Adipose tissue (tissue), 3 donors: ENCODE data around the gene AEBP1. TPM values are rescaled to one million over a fixed set of nuclear protein-coding genes. Genes with fewer than 3 reads are reported as not detected.
"Not testable (repeated sequence)": the region's sequence is repeated elsewhere in the genome, so short reads cannot be mapped to it uniquely, and the experiment has no call there.

Experiments used
- H3K27ac ChIP-seq: one replicate; pipeline ENCODE4 v1.5.1; 2013; ENCODE audit warnings: low read depth, low read length
- WGBS, 3 donors: extraction: QIAGEN DNeasy Blood & Tissue Kit; methylation state at CpG; one replicate each; pipeline ENCODE4 v1.1.7; 2013; 5-methylcytosine and 5-hydroxymethylcytosine counted together
- polyA plus RNA-seq, 3 donors: library from polyadenylated mRNA; stranded (reverse); fragments of 200-250 nt; gene quantifications; one replicate each; pipeline ENCODE4 v1.2.3, GENCODE V29; 2013
- donor health status: healthy with polysubstance abuse.
- donor health status: Bipolar disorder and iron deficiency.
- donor health status: healthy.

The AEBP1 gene
- polyA plus RNA-seq, 3 donors = 10.2 to 71.6 (median 65.6) TPM

DNA sequence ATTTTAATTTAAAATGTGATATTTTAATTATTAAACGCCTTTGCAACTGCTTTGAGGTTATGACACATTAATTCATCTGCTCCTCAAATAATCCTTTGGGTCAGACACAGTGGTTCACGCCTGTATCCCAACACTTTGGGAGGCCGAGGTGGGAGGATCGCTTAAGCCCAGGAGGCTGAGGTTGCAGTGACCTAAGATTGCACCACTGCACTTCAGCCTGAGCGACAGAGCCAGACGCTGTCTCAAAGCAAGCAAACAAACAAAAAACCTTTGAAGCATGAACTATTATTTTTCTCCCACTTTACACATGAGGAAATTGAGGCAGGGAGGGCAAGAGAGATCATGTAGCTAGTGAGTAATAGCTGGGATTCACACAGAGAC, 20.7 kb downstream of the AEBP1 start:
- 93 to 95% (median 95%) methylated on average over 6 of the region's 6 CpGs for WGBS, 3 donors
- H3K27ac ChIP-seq = no peak overlapping the region

- WGBS, 3 donors = 91 to 93% (median 92%) methylated on average over 4 of the region's 4 CpGs
- H3K27ac ChIP-seq = not testable (repeated sequence)
These were observed 22.4 kb downstream of the AEBP1 start for GRCh38 chr7:44126574-44126973.

DNA sequence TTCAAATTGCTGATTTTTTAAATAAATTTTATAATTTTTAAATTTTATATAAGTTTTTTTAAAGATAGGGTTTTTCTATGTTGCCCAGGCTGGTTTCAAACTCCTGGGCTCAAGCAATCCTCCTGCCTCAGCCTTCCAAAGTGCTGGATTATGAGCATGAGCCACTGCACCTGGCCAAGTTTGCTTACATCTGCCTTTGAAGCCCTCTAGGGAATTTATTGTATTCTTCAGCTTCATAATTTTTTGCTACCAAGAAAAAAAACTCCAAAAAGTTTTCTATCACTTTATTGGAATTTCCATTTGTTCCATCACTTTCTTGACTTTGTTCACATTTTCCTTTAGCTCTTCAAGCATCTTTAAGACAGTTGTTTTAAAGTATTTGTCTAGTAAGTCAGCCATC, 23.0 kb downstream of the AEBP1 start:
- no peak overlapping the region for H3K27ac ChIP-seq

GRCh38 chr7:44128721-44129582, 24.8 kb downstream of the AEBP1 start:
- 66 to 80% (median 78%) methylated on average over 6 of the region's 6 CpGs for WGBS, 3 donors
- H3K27ac ChIP-seq = no peak overlapping the region

DNA sequence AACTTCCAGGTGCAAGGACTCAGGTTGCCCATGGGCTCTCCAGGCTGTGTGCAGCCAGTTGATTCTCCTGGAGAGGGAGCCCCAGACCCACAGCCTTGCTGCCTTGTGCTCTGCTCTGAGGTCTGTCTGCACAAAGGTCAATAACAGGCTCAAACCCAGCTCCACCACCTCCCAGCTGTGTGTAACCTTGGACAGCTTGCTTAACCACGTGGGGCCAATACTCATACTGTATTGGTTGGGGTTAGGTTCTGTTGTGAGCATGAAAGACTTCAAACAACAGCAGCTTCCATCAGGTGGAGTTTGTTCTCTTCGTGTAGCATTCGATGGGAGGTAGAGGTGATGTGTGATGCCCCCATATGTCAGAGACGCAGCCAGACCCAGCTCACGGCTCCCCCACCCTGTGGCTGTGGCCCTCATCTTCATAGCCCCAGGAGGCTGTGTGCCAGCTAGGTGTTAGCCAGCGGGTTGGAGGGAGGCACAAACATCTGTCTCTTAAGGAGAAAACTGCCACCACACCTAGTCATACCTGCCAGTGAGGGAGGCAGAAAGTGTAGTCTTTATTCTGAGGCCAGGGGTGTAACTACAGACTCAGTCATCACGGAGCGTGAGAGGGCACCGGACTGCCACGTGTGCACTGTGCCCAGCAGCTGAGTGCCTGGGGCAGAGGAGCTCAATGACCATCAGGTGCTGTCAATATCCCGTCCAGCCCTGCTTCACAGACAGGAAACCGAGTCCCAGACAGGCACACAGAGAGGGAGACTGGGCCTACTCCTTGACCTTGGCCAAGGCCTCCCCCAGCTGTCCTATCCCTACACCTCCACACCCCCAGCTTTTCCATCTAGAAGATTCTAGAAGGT, 27.3 kb downstream of the AEBP1 start:
- 67 to 78% (median 76%) methylated on average over 11 to 12 of the region's 12 CpGs for WGBS, 3 donors

GRCh38 chr7:44132039-44132438, 27.9 kb downstream of the AEBP1 start:
- 63 to 84% (median 82%) methylated on average over 2 of the region's 2 CpGs for WGBS, 3 donors

More for the DNA sequence above, 27.3 kb downstream of the AEBP1 start:
- H3K27ac ChIP-seq = no peak overlapping the region

GRCh38 chr7:44133295-44133694, 29.1 kb downstream of the AEBP1 start:
- no peak overlapping the region for H3K27ac ChIP-seq
- 71 to 84% (median 83%) methylated on average over 3 of the region's 3 CpGs for WGBS, 3 donors

More at GRCh38 chr7:44132039-44132438, 27.9 kb downstream of the AEBP1 start:
- H3K27ac ChIP-seq = no peak overlapping the region

DNA sequence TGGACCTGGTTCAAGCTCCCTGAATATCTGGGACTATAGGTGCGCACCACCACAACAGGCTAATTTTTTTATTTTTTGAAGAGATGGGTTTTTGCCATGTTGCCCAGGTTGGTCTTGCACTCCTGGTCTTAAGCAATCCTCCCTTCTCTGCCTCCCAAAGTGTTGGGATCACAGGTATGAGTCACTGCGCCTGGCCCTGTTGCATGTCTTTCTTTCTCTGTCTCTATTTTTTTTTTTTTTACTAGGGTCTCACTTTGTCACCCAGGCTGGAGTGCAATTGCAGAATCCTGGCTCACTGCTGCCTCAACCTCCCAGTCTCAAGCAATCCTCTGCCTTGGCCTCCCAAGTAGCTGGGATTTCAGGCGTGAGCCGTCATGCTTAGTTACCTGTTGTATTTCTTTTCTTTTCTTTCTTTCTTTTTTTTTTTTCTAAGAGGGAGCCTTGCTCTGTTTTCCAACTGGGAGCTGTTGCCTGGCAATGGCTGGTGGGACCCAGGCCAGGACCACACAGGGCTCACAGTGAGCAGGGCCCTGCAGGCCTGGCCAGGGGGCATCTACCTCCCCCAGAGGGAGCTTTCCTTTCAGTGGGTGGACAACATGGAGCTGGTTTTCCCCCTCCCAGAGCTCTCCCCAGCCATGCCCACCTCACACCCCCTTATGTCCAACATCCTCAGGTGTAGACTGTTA, 30.9 kb downstream of the AEBP1 start:
- 86 to 94% (median 89%) methylated on average over 4 of the region's 4 CpGs for WGBS, 3 donors
- no peak overlapping the region for H3K27ac ChIP-seq

- no peak overlapping the region for H3K27ac ChIP-seq
- 78 to 88% (median 85%) methylated on average over 5 of the region's 5 CpGs for WGBS, 3 donors
These were observed 32.6 kb downstream of the AEBP1 start for GRCh38 chr7:44136731-44137130.

DNA sequence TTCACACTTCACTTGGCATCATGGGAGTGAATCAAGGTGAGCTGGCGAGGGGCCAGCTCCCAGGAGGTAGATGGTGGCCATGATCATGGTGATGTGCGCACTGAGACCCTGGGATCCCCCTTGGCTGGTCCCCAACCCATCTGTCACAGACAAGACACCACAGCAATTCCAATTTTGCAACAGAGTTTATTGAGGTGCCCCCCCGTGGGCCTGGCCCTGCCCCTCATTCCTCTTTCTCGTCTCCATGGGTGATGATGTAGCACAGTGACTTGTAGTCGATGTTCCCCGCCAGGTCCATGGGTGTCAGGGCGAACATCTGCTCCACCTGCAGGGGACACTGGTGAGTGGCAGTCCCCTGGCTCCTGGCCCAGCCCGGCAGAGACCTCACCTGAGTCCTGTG, 34.6 kb downstream of the AEBP1 start:
- WGBS, 3 donors = 77 to 86% (median 85%) methylated on average over 8 of the region's 8 CpGs
- no peak overlapping the region for H3K27ac ChIP-seq

- no peak overlapping the region for H3K27ac ChIP-seq
- 87 to 89% (median 88%) methylated on average over 14 of the region's 14 CpGs for WGBS, 3 donors
These were observed 35.3 kb downstream of the AEBP1 start for GRCh38 chr7:44139311-44140010.

GRCh38 chr7:44140341-44140740, 36.2 kb downstream of the AEBP1 start:
- WGBS, 3 donors = 76 to 90% (median 87%) methylated on average over 7 to 10 of the region's 10 CpGs
- H3K27ac ChIP-seq = no peak overlapping the region

DNA sequence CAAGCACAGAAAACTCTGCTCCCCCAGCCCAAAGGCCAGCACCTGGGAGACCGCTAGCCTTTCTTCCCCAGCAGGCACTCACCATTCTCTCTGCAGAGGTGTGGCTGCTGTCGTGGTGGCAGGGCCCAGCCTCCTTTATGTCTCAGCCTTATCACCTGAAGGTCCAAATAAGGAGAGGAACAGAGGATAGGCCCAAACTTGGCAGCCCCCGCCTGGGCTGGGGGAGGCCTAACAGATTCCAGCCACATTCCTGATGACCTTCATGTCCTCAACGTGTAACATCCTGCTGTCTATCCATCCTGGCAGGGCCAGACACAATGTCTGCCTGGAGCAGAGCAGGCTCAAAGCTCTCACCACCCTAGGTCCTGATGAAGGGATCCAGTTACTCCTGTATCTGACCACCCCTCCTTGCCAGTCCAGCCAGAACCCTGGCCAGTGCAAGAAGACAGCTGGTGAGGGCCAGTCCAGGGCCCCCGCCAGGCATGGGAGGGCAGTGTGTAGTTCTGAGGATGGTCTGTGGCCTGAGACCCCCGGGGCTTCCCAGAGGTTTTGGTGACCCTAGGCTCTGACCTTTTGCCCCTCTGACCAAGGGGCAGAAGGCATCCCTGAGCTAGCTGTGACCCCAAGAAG, 37.2 kb downstream of the AEBP1 start, which contains the start of gene MYL7:
TSS of gene MYL7 (minus strand) at position 112 of the 630 bp plus-strand sequence. CDS start at position 85, 27 bp downstream.
- 77 to 87% (median 87%) methylated on average over 6 of the region's 6 CpGs for WGBS, 3 donors
- no peak within 1 kb of the TSS for H3K27ac ChIP-seq

DNA sequence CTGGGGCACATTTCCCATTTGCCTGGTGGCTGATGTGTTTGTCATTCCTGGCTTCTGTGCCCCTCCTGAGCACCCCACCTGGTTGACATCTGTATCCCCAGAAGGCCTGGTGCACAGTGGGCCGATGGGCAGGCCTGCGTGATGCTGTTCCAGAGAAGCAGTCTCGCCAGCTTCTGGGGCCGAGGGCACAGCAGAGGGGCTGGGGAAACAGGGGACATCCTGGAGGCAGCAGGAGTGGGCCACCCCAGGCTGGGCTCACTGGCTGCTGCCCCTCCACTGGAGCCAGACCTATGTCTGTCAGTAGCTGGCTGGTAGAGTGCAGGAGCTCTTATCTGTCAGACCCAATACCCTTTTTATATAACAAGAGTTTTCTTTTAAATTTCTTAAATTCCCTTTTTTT, 37.9 kb downstream of the AEBP1 start:
- no peak overlapping the region for H3K27ac ChIP-seq
- 90 to 94% (median 93%) methylated on average over 4 of the region's 4 CpGs for WGBS, 3 donors

DNA sequence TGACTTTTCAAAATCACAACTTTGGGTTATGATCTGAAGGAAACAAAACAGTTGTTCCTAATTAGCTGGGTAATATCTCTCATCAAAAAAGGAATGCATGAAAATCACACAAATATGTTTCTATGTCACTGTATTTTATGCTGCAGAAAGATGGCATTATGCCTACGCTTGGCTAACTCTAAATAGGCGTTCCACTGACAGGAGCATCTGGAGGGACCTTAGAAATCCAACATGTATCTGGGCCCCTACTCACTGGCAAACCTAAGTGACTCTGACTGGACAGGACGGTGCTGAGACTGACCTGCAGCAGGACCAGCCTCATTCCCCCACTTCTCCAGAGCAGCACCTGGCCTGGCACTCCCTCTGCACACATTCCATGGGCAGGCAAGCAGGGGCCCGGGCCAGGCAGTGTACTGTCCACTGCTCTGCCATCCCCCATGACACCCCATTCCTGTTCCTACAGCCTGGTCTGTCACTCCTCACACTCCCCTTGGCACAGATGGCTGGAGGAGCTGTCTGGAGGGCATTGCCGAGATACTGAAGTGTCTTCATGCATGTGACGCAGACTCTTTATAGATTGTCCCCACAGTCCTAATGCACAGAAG, 39.6 kb downstream of the AEBP1 start:
- no peak overlapping the region for H3K27ac ChIP-seq

GRCh38 chr7:44144426-44144967, 40.4 kb downstream of the AEBP1 start:
- no peak overlapping the region for H3K27ac ChIP-seq
- WGBS, 3 donors = 90 to 92% (median 91%) methylated on average over 6 of the region's 6 CpGs

More for the DNA sequence above, 39.6 kb downstream of the AEBP1 start:
- WGBS, 3 donors = 75 to 87% (median 82%) methylated on average over 6 of the region's 6 CpGs

DNA sequence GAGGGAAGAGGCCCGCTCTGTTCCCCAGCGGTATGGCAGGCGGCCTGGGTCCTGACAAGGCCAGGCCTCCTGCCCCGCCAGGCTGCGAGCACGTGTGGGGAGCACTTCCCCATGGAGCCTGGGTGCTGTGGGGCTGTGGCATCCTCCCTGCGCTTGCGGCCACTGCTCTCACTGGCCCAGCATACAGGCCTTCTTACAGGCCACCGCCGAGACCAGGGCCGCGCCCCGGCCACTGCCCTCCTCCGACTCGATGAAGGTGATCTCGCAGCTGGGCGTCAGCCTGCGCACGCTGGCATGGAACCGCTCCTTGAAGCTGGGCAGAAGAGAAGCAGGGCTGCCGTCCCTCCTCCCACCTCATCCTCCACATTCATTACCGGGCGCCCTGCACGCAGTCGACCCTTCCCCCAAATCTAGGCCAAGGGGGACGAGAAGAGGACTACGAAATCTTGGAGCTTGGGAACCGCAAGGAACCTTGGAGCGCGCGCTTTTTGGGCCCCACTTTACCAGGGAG, 40.9 kb downstream of the AEBP1 start:
- no peak overlapping the region for H3K27ac ChIP-seq
- WGBS, 3 donors = 72 to 74% (median 73%) methylated on average over 28 to 31 of the region's 31 CpGs
